H1 (cell line): ENCODE results near the gene CAVIN1. TPM values are rescaled to one million over a fixed set of nuclear protein-coding genes. Genes with fewer than 3 reads are reported as not detected.

Experiments
- CTCF ChIA-PET: fragments of 300-600 bp; sonication (Branson Sonifier 250); formaldehyde crosslinking; loops from one replicate; lab custom pipeline; 2021; ENCODE audit not compliant: partially characterized antibody; lab: Charles Lee
- POLR2A ChIA-PET: fragments of 300-600 bp; sonication (Branson Sonifier 250); formaldehyde crosslinking; loops from one replicate; lab custom pipeline; 2021; ENCODE audit warnings: inconsistent platforms; ENCODE audit not compliant: partially characterized antibody; lab: Charles Lee
- DNase-seq, 2 experiments: peaks; one replicate each; pipeline versions ENCODE4 v3.0.0 to v3.0.0-alpha.2; 2010 to 2022; ENCODE audit warnings: low spot score in 2 of 2, low read depth in 1 of 2, mixed read lengths in 1 of 2
- FAIRE-seq: peaks from 2 replicates; lab custom pipeline; 2011; peaks lifted over from hg19 to GRCh38; lab: Jason Lieb, UNC
- H2AFZ ChIP-seq: 2 replicates; pipeline ENCODE4 v1.8.1; 2012; ENCODE audit warnings: low read length, inconsistent platforms
- H2AK5ac ChIP-seq: 2 replicates; pipeline ENCODE4 v1.6.1; 2013; ENCODE audit warnings: low read depth, low read length
- H2BK120ac ChIP-seq: replicated peaks from 2 replicates; pipeline ENCODE3; 2013; ENCODE audit warnings: low read depth, low read length, inconsistent platforms
- H2BK12ac ChIP-seq: 2 replicates; pipeline ENCODE4 v1.6.1; 2013; ENCODE audit warnings: low read depth, low read length
- H2BK15ac ChIP-seq: 2 replicates; pipeline ENCODE4 v1.6.1; 2013; ENCODE audit warnings: low read length
- H2BK20ac ChIP-seq: 2 replicates; pipeline ENCODE4 v1.6.1; 2013; ENCODE audit warnings: low read length
- H2BK5ac ChIP-seq: 2 replicates; pipeline ENCODE4 v1.6.1; 2013; ENCODE audit warnings: low read depth, low read length
- H3K14ac ChIP-seq: 2 replicates; pipeline ENCODE4 v1.6.1; 2013; ENCODE audit warnings: inconsistent platforms; ENCODE audit not compliant: insufficient read length
- H3K18ac ChIP-seq: 2 replicates; pipeline ENCODE4 v1.6.1; 2013; ENCODE audit warnings: low read length; ENCODE audit errors: extremely low read depth
- H3K23ac ChIP-seq: 2 replicates; pipeline ENCODE4 v1.6.1; 2013; ENCODE audit warnings: inconsistent platforms; ENCODE audit not compliant: insufficient read length
- H3K23me2 ChIP-seq: 2 replicates; pipeline ENCODE4 v1.6.1; 2013; ENCODE audit warnings: low read depth, low read length
- H3K27ac ChIP-seq: 2 replicates; pipeline ENCODE4 v1.6.1; 2011; ENCODE audit warnings: low read depth, low read length, inconsistent platforms
- H3K27me3 ChIP-seq, 4 experiments: replicated peaks in 1 of 4; 1 replicate in 1 of 4; 2 replicates in 3 of 4; pipeline versions ENCODE4 v1.6.1 to v1.8.1; 2011 to 2013; ENCODE audit warnings: low read length in 3 of 4, mild to moderate bottlenecking in 3 of 4, inconsistent platforms in 2 of 4, mixed read lengths in 2 of 4, moderate library complexity in 1 of 4; ENCODE audit not compliant: control insufficient read depth in 3 of 4, insufficient read depth in 3 of 4; ENCODE audit errors: extremely low read depth in 1 of 4
- H3K36me3 ChIP-seq, 4 experiments: 2 replicates each; pipeline versions ENCODE4 v1.6.1 to v1.8.1; 2011 to 2013; ENCODE audit warnings: mild to moderate bottlenecking in 4 of 4, low read length in 3 of 4, moderate library complexity in 2 of 4, control low read depth in 1 of 4, inconsistent platforms in 1 of 4; ENCODE audit not compliant: insufficient read depth in 4 of 4, control insufficient read depth in 2 of 4
- H3K4ac ChIP-seq: replicated peaks from 2 replicates; pipeline ENCODE3; 2013; ENCODE audit warnings: low read length, low read depth, mixed read lengths, inconsistent platforms; ENCODE audit not compliant: insufficient read length
- H3K4me1 ChIP-seq, 4 experiments: replicated peaks in 1 of 4; 1 replicate in 1 of 4; 2 replicates in 3 of 4; pipeline versions ENCODE4 v1.6.1 to v1.8.1; 2011 to 2013; ENCODE audit warnings: low read length in 3 of 4, inconsistent platforms in 2 of 4, mixed read lengths in 1 of 4; ENCODE audit not compliant: insufficient read depth in 4 of 4, control insufficient read depth in 3 of 4
- H3K4me2 ChIP-seq, 2 experiments: 2 replicates each; pipeline versions ENCODE4 v1.6.1 to v1.8.1; 2011 to 2013; ENCODE audit warnings: low read depth in 2 of 2, low read length in 2 of 2, control low read depth in 1 of 2, inconsistent platforms in 1 of 2, mild to moderate bottlenecking in 1 of 2; ENCODE audit not compliant: insufficient read depth in 1 of 2
- H3K4me3 ChIP-seq, 4 experiments: fragments of 200-600, 300-600 bp in 1 of 4; sonication (generic), shearing (Covaris generic), sonication (Bioruptor Twin) in 1 of 4; 2 replicates each; pipeline versions ENCODE4 v1.5.1 to v1.8.1; 2011 to 2016; ENCODE audit warnings: low read length in 4 of 4, low read depth in 3 of 4, control low read depth in 2 of 4, inconsistent platforms in 2 of 4, mild to moderate bottlenecking in 2 of 4, mixed read lengths in 1 of 4, moderate library complexity in 1 of 4; ENCODE audit not compliant: insufficient read depth in 2 of 4; ENCODE audit errors: extremely low read depth in 1 of 4
- H3K56ac ChIP-seq: replicated peaks from 2 replicates; pipeline ENCODE3; 2013; ENCODE audit warnings: low read depth, mild to moderate bottlenecking, mixed read lengths, low read length, inconsistent platforms; ENCODE audit not compliant: insufficient read length
- H3K79me1 ChIP-seq: 2 replicates; pipeline ENCODE4 v1.6.1; 2013; ENCODE audit warnings: low read depth, low read length, control low read depth
- H3K79me2 ChIP-seq, 2 experiments: 2 replicates each; pipeline versions ENCODE4 v1.6.1 to v1.8.1; 2012 to 2013; ENCODE audit warnings: low read length in 2 of 2, mild to moderate bottlenecking in 2 of 2, inconsistent platforms in 1 of 2; ENCODE audit not compliant: insufficient read depth in 2 of 2, control insufficient read depth in 1 of 2
- H3K9ac ChIP-seq, 4 experiments: replicated peaks in 1 of 4; 1 replicate in 1 of 4; 2 replicates in 3 of 4; pipeline versions ENCODE4 v1.6.1 to v1.8.1; 2011 to 2013; ENCODE audit warnings: low read depth in 3 of 4, low read length in 3 of 4, control low read depth in 2 of 4, mild to moderate bottlenecking in 2 of 4, moderate library complexity in 2 of 4, inconsistent platforms in 1 of 4; ENCODE audit errors: extremely low read depth in 1 of 4
- H3K9me3 ChIP-seq, 2 experiments: 2 replicates each; pipeline versions ENCODE4 v1.6.1 to v1.8.1; 2012 to 2013; ENCODE audit warnings: mild to moderate bottlenecking in 2 of 2, moderate library complexity in 2 of 2, control low read depth in 1 of 2, inconsistent platforms in 1 of 2, low read depth in 1 of 2, low read length in 1 of 2, mixed read lengths in 1 of 2; ENCODE audit not compliant: insufficient read depth in 2 of 2
- H4K20me1 ChIP-seq, 2 experiments: replicated peaks in 1 of 2; 2 replicates each; pipeline versions ENCODE3 to v1.8.1; 2011 to 2013; ENCODE audit warnings: inconsistent platforms in 2 of 2, low read length in 2 of 2, mild to moderate bottlenecking in 1 of 2; ENCODE audit not compliant: insufficient read depth in 2 of 2, control insufficient read depth in 1 of 2
- H4K5ac ChIP-seq: 2 replicates; pipeline ENCODE4 v1.6.1; 2013; ENCODE audit warnings: low read length, low read depth, mixed read lengths, inconsistent platforms; ENCODE audit not compliant: insufficient read length
- H4K8ac ChIP-seq: 2 replicates; pipeline ENCODE4 v1.8.0; 2013; ENCODE audit warnings: mild to moderate bottlenecking, moderate library complexity, low read length, inconsistent platforms; ENCODE audit not compliant: insufficient read depth; ENCODE audit errors: extremely low read depth
- H4K91ac ChIP-seq: replicated peaks from 2 replicates; pipeline ENCODE3; 2013; ENCODE audit warnings: low read length, mixed read lengths, inconsistent platforms; ENCODE audit not compliant: insufficient read length
- CHD1 ChIP-seq: IDR thresholded peaks from 2 replicates; pipeline ENCODE4 v1.6.1; 2012; ENCODE audit warnings: low read depth, low read length, improper control_type of control experiment
- CTBP2 ChIP-seq: IDR thresholded peaks from 2 replicates; pipeline ENCODE4 v1.7.0; 2011; ENCODE audit warnings: borderline replicate concordance, mild to moderate bottlenecking, moderate library complexity, mixed read lengths, low read length; ENCODE audit not compliant: insufficient read depth, insufficient read length
- TBP ChIP-seq: IDR thresholded peaks from 2 replicates; pipeline ENCODE4 v1.6.1; 2011; ENCODE audit warnings: low read depth, low read length, improper control_type of control experiment
- USF2 ChIP-seq: IDR thresholded peaks from 2 replicates; pipeline ENCODE4 v1.6.1; 2011; ENCODE audit warnings: low read length, improper control_type of control experiment
- WGBS, 2 experiments: shearing (Covaris generic) in 1 of 2; methylation state at CpG; one replicate each; pipeline versions ENCODE4 v1.1.6 to v1.1.7; 2013 to 2015; ENCODE audit warnings: low lambda C conversion rate in 2 of 2, mixed read lengths in 2 of 2, inconsistent platforms in 1 of 2, low coverage in 1 of 2, missing lambda C conversion rate in 1 of 2; ENCODE audit not compliant: insufficient replicate concordance in 2 of 2, insufficient coverage in 1 of 2, insufficient read length in 1 of 2; ENCODE audit errors: extremely low coverage in 1 of 2, missing lambda C conversion rate in 1 of 2; 5-methylcytosine and 5-hydroxymethylcytosine counted together
- polyA plus RNA-seq, 7 experiments: library from polyadenylated mRNA; depleted of rRNA in 3 of 7; stranded (reverse) in 5 of 7; unstranded in 2 of 7; fragments of >200 nt in 5 of 7; fragments of 200-250 nt in 2 of 7; gene quantifications; 1 replicate in 5 of 7; 2 replicates in 1 of 7; 4 replicates in 1 of 7; pipeline versions ENCODE4 v1.2.1 to v1.2.3, GENCODE V29; 2011 to 2013; ENCODE audit warnings: missing spikeins in 2 of 7, mixed read lengths in 2 of 7
- total RNA-seq: library from RNA; stranded (reverse); fragmentation: NEBNext Ultra II Directional; extraction: Animal tissue kit (Norgen Biotek cat#: 25700); gene quantifications from 2 replicates; pipeline ENCODE4 v1.2.1, GENCODE V29; 2021

The CAVIN1 gene
- total and polyA plus RNA-seq, 2 of the 8 experiments (the other 6 are each of a cell fraction or from before 2014, with no cell fraction given), result 16.2 to 41.6 TPM

DNA sequence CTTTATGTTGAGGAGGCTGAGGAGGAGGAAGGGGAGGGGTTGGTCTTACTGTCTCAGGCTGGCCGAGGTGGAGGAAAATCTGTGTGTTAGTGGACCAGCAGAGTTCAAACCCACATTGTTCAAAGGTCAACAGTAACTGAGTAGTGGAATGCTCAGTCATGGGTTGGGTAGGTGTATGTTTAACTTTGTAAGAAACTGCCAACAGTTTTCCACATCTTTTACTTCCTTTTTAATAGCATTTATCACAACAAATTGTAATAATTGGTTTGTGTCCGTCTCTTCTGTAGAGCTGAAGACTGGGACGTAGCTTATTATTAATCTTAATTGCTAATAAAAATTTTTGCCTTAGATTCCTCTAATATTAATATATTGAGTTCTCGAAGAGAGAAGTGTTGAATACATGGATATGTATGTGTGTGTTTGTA, 40.9 kb upstream of the CAVIN1 start:
- no peak overlapping the region for H3K9ac ChIP-seq
- POLR2A ChIA-PET, result interaction anchor here (0.6 kb wide), 1 partner anchor 272 kb away, joined by 3 read pairs; no protein-coding TSS in a partner anchor
- no peak for FAIRE-seq

More for the DNA sequence above, 40.9 kb upstream of the CAVIN1 start:
- Histone ChIP-seq H3K23ac (no peak overlapping the region), H3K27me3 (no peaks in the 10 kb centered on the region), H3K27ac (no peak overlapping the region), H2BK12ac (no peak overlapping the region), H3K4me1 (peaks cover 0 to 8% (median 4%) of the 10 kb centered on the region in 4 experiments; a peak in 3 of 7 replicates), H2AK5ac (no peak overlapping the region), H2AFZ (no peak overlapping the region), H3K36me3 (peaks cover 0 to 28% (median 11%) of the 10 kb centered on the region in 4 experiments; a peak in 5 of 8 replicates), H3K9me3 (no peaks in the 10 kb centered on the region), H3K79me1 (no peaks in the 10 kb centered on the region), H4K5ac (no peak overlapping the region), H3K4me2 (no peak overlapping the region), H2BK5ac (no peak overlapping the region), H3K23me2 (peaks cover 2% of the 10 kb centered on the region), H3K4me3 (no peak overlapping the region), H3K14ac (no peak overlapping the region), H3K56ac (no peak overlapping the region), H3K4ac (no peak overlapping the region), H3K18ac (no peak overlapping the region), H4K8ac (no peak overlapping the region), H4K20me1 (peaks cover 0 to 6% of the 10 kb centered on the region in 2 experiments), H4K91ac (no peak overlapping the region), H2BK120ac (no peak overlapping the region), H2BK20ac (no peak overlapping the region), H2BK15ac (no peak overlapping the region), H3K79me2 (peaks cover 0 to 17% of the 10 kb centered on the region in 2 experiments; a peak in 2 of 4 replicates)
- TF ChIP-seq CHD1 (no peak), CTBP2 (no peak), USF2 (no peak), TBP (no peak)
- no peak for DNase-seq
- 86% methylated on average over 4 of the region's 4 CpGs; no CpG with 5 or more reads in 1 of the 2 experiments for WGBS, 2 experiments
- CTCF ChIA-PET, result interaction anchor here (0.8 to 2.1 kb wide), 7 partner anchors 13 to 319 kb away, joined by 3 to 6 read pairs (median 4); no protein-coding TSS in a partner anchor
